RWPE2 (cell line): Measurements from ENCODE around the gene RPS18.

Experiments used
- ATAC-seq: fragments of 200-7000 bp; cut with Tn5 transposase; 3 replicates; pipeline ENCODE4 v1.9.1; 2021; ENCODE audit warnings: low read depth
- DNase-seq: peaks from one replicate; pipeline ENCODE4 v3.0.0-alpha.2; 2020; ENCODE audit warnings: low spot score
- H3K27ac ChIP-seq: fragments of 450-650 bp; 2 replicates; pipeline ENCODE4 v1.5.1; 2017; ENCODE audit warnings: mild to moderate bottlenecking; ENCODE audit not compliant: poor library complexity, severe bottlenecking
- H3K27me3 ChIP-seq: fragments of 250-450 bp; sonication (Bioruptor Pico); 2 replicates; pipeline ENCODE4 v1.5.1; 2021; ENCODE audit warnings: mild to moderate bottlenecking, moderate library complexity; ENCODE audit not compliant: insufficient read depth, poor library complexity, severe bottlenecking
- H3K36me3 ChIP-seq: fragments of 250-450 bp; sonication (Bioruptor Pico); 2 replicates; pipeline ENCODE4 v1.5.1; 2020; ENCODE audit warnings: low read depth, mild to moderate bottlenecking, moderate library complexity
- H3K4me1 ChIP-seq: fragments of 250-450 bp; sonication (Bioruptor Pico); 2 replicates; pipeline ENCODE4 v1.5.1; 2021; ENCODE audit warnings: mild to moderate bottlenecking, moderate library complexity; ENCODE audit not compliant: insufficient read depth, poor library complexity, severe bottlenecking
- H3K4me3 ChIP-seq: fragments of 250-450 bp; sonication (Bioruptor Pico); 2 replicates; pipeline ENCODE4 v1.5.1; 2021; ENCODE audit warnings: mild to moderate bottlenecking, moderate library complexity; ENCODE audit not compliant: severe bottlenecking
- H3K9me3 ChIP-seq: fragments of 250-450 bp; sonication (Bioruptor Pico); 2 replicates; pipeline ENCODE4 v1.5.1; 2021; ENCODE audit warnings: mild to moderate bottlenecking, moderate library complexity; ENCODE audit not compliant: severe bottlenecking
- CTCF ChIP-seq: fragments of 450-650 bp; IDR thresholded peaks from one replicate; pipeline ENCODE4 v1.5.1; 2017; ENCODE audit warnings: mild to moderate bottlenecking, moderate library complexity; ENCODE audit not compliant: poor library complexity, severe bottlenecking

The RPS18 gene

GRCh38 chr6:33324125-33324524 lies 52.2 kb downstream of the RPS18 start:
- ATAC-seq (no peak), DNase-seq (no peak)
- TF ChIP-seq CTCF: no peak
- H3K9me3 ChIP-seq: no peaks in the 10 kb centered on the region
- H3K27ac ChIP-seq: peak overlapping the region; percentile 82
- H3K4me3 ChIP-seq: peak overlapping the region; percentile 39
- H3K36me3 ChIP-seq: peaks cover 23% of the 10 kb centered on the region
- H3K4me1 ChIP-seq: peaks cover 25% of the 10 kb centered on the region
- H3K27me3 ChIP-seq: no peaks in the 10 kb centered on the region
